A673 (cell line): ENCODE data around the gene SETDB2.

Source experiments
- EZH2 ChIP-seq: fragments of 200-600 bp; sonication (generic); IDR thresholded peaks from 2 replicates; pipeline ENCODE4 v1.6.1; 2017; ENCODE audit warnings: borderline replicate concordance, low read depth, mild to moderate bottlenecking, mixed read lengths, antibody characterized with exemption, low read length; ENCODE audit not compliant: poor library complexity, severe bottlenecking
- TF ChIP-seq, protein P1 (sequence below): fragments of 300-800, 200-600 bp; sonication (generic); conservative IDR thresholded peaks from 2 replicates; pipeline ENCODE4 v1.5.1; 2017; ENCODE audit warnings: low read depth, mild to moderate bottlenecking, antibody characterized with exemption, low read length, moderate library complexity, mixed read lengths

GRCh38 chr13:49417161-49417560, 26.9 kb upstream of the SETDB2 start:
- TF ChIP-seq, protein P1, sequence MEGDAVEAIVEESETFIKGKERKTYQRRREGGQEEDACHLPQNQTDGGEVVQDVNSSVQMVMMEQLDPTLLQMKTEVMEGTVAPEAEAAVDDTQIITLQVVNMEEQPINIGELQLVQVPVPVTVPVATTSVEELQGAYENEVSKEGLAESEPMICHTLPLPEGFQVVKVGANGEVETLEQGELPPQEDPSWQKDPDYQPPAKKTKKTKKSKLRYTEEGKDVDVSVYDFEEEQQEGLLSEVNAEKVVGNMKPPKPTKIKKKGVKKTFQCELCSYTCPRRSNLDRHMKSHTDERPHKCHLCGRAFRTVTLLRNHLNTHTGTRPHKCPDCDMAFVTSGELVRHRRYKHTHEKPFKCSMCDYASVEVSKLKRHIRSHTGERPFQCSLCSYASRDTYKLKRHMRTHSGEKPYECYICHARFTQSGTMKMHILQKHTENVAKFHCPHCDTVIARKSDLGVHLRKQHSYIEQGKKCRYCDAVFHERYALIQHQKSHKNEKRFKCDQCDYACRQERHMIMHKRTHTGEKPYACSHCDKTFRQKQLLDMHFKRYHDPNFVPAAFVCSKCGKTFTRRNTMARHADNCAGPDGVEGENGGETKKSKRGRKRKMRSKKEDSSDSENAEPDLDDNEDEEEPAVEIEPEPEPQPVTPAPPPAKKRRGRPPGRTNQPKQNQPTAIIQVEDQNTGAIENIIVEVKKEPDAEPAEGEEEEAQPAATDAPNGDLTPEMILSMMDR: no peak
- no peak for TF ChIP-seq EZH2
